Smooth muscle cell of the brain vasculature (primary cell): ENCODE results near the gene IGF2R.
"Not testable (repeated sequence)": the region's sequence is repeated elsewhere in the genome, so short reads cannot be mapped to it uniquely, and the experiment has no call there.

ENCODE experiments used
- DNase-seq: peaks from one replicate; pipeline ENCODE4 v3.0.0-alpha.2; 2012; ENCODE audit warnings: low read depth, low spot score

The IGF2R gene

GRCh38 chr6:160121558-160121957 lies 152.7 kb downstream of the IGF2R start, which contains the start of gene SLC22A1:
TSS of gene SLC22A1 (plus strand) at chr6:160121815. CDS start at chr6:160121936, 121 bp downstream.
- DNase-seq: no peak

GRCh38 chr6:160121981-160122380 lies 153.1 kb downstream of the IGF2R start:
- DNase-seq: no peak

GRCh38 chr6:160122744-160123143 lies 153.9 kb downstream of the IGF2R start:
- no peak for DNase-seq

DNA sequence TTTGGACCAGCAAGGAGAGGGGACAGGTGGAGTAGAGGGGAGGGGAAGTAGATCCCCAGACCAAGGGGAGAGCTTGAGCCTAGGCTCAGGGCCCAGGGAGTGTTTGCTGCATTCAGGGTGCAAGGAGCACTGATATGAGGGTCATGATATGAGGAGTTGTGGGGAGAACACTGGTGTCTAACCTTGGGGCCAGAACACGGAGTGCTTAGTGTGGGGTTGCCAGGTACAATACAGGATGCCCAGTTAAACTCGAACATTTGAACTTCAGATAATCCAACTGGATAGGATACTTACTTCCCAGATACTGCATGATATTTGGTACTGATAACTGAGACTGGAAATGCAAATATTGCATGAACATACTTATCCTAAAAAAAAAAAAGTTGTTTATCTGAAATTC lies 155.1 kb downstream of the IGF2R start:
- no peak for DNase-seq

- no peak for DNase-seq
Measured at GRCh38 chr6:160124605-160125004, 155.7 kb downstream of the IGF2R start.

GRCh38 chr6:160125105-160125504 lies 156.2 kb downstream of the IGF2R start:
- DNase-seq: not testable (repeated sequence)

GRCh38 chr6:160127270-160128124 lies 158.6 kb downstream of the IGF2R start:
- no peak for DNase-seq

DNA sequence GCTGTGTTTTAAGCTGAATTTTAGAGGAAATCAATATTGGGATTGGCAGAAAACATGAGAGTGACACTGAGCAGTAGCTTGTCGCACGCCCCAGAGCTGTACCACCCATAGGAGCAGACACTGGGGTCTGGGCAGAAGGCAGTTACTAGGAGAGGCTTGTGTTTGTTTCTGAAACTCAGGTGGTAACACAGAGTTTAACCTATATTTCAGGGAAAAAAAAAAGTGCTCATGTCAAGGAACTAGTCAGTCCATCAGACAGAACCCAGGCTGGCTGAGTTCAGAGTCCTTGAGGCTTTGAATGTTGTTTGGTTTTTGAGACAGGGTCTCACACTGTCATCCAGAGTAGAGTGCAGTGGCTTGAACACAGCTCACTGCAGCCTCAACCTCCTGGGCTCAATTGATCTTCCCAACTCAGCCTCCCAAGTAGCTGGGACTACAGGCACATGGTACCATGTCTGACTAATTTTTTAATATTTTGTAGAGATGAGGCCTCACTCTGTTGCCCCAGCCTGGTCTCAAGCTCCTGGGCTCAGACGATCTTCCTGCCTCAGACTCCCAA lies 159.3 kb downstream of the IGF2R start:
- no peak for DNase-seq

DNA sequence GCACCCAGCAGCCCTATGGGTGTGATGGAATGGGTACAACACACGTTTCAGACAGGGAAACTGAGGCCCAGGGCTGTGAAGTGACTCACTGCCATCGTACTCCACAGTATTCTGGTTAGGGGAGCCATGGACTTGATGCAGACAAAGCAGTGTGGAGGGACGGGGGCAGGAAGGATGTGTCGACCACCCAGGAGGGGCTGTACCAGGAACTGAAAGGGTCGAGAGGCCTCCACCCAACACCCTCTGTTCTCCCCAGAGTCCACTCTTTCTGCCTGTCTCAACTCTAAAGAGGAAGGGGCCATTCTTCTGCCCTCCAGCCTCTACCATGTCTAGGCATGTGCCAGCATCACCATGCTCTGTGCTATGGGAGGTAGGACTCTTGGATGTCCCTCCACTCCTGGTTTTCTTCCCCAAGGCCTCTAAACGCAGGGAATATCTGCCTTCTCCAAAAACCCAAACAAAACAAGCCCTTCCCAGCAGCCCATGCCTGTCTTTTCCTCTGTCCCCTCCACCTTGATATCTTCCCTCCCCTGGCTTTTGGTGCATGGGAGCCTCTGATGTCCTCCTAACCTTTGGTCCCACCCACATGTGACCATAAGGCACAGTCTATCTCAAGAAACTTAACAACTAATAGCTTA lies 160.1 kb downstream of the IGF2R start:
- no peak for DNase-seq

DNA sequence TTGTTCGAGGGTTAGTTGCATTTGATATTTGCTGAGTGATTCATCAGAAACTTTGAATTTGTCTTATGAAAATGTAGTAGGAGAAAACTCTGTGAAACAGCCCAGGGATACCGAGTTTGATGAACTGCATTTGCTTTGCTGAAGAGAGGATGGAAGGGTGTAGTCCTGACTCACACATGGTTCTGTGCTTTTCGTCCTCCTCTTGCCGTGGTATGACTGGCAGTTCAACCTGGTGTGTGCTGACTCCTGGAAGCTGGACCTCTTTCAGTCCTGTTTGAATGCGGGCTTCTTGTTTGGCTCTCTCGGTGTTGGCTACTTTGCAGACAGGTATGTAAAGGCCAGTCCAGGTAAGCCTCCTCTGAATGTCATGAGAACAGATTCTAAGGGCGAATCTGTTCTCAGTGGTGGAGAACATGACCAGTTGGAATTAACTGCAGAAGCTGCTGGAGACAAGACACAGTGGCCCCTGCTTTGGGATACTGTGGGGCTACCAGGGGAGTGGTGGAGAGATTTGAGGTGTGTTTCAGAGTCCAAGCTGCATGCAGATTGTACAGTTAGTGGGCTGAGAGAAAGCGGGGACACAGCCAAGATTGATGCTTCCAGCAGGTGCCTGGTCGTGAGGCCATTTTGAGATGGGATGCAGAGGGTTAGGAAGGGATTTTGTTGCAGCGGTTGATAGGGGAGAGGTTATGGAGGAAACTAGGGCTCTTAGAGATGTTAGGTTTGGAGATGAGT lies 161.2 kb downstream of the IGF2R start:
- no peak for DNase-seq

GRCh38 chr6:160130729-160131484 lies 162.0 kb downstream of the IGF2R start:
- DNase-seq: no peak

GRCh38 chr6:160131636-160132296 lies 162.9 kb downstream of the IGF2R start:
- DNase-seq: no peak

- no peak for DNase-seq
Measured at GRCh38 chr6:160132297-160132637, 163.4 kb downstream of the IGF2R start.

GRCh38 chr6:160132776-160133338 lies 164.0 kb downstream of the IGF2R start:
- DNase-seq: no peak

- no peak for DNase-seq
Measured at GRCh38 chr6:160133441-160134336, 164.8 kb downstream of the IGF2R start.

DNA sequence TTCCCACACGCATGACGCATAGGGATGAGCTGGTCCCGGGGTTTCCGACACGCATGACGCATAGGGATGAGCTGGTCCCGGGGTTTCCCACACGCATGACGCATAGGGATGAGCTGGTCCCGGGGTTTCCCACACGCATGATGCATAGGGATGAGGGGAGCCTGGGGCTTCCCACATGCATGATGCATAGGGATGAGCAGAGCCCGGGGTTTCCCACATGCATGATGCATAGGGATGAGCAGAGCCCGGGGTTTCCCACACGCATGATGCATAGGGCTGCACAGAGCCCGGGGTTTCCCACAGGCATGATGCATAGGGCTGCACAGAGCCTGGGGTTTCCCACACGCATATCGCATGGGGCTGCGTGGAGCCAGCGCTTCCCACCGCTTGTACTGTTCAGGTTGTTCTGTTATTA lies 165.5 kb downstream of the IGF2R start:
- not testable (repeated sequence) for DNase-seq

GRCh38 chr6:160134779-160135547 lies 166.1 kb downstream of the IGF2R start:
- DNase-seq: no peak

DNA sequence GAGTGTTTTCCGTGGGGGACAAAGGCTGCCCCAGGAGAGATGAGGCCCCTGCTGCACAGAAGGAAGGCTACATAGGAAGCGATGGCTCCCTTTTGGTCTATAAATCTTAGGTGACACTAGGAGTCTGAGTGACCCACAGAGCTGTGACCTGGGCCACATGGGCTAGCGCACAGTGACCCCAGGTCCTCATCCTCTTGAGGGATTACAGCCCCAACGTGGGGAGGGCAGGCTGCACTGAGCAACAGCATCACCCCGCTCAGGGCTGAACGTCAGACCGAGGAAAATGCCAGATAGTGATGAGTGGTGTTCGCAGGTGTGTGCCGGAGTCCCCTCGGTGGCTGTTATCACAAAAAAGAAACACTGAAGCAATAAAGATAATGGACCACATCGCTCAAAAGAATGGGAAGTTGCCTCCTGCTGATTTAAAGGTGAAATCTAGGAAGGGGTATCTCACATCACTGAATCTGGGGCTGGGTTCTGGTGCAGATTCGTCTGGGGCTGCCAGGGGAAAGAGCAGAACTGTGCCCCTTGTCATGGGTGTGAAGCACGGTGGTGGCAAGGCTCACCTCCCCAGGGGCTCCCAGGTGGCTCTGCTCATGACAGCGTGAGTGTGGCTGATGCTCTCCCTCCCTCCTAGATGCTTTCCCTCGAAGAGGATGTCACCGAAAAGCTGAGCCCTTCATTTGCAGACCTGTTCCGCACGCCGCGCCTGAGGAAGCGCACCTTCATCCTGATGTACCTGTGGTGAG lies 167.2 kb downstream of the IGF2R start:
- no peak for DNase-seq
